Liver (tissue), 9 donors: Measurements from ENCODE around the gene VPS35L. TPM values are rescaled to one million over a fixed set of nuclear protein-coding genes. Genes with fewer than 3 reads are reported as not detected.

Source experiments
- DNase-seq: peaks from one replicate; pipeline ENCODE4 v3.0.0-alpha.2; 2017; ENCODE audit warnings: low spot score
- H3K27ac ChIP-seq, 2 donors: one replicate each; pipeline ENCODE4 v1.7.0; 2013; ENCODE audit warnings: inconsistent platforms in 2 of 2, low read length in 2 of 2, control low read depth in 1 of 2, low read depth in 1 of 2, mild to moderate bottlenecking in 1 of 2
- H3K27me3 ChIP-seq, 4 donors: one replicate each; pipeline versions ENCODE4 v1.6.1 to v1.7.0; 2013; ENCODE audit warnings: low read length in 3 of 4, inconsistent platforms in 1 of 4, mild to moderate bottlenecking in 1 of 4, moderate library complexity in 1 of 4; ENCODE audit not compliant: control insufficient read depth in 4 of 4, insufficient read depth in 4 of 4
- H3K36me3 ChIP-seq, 4 donors: one replicate each; pipeline versions ENCODE4 v1.6.1 to v1.7.0; 2013; ENCODE audit warnings: low read length in 3 of 4, mild to moderate bottlenecking in 3 of 4, low read depth in 1 of 4, moderate library complexity in 1 of 4; ENCODE audit not compliant: control insufficient read depth in 4 of 4, insufficient read depth in 3 of 4
- H3K4me1 ChIP-seq, 4 donors: one replicate each; pipeline versions ENCODE4 v1.6.1 to v1.7.0; 2013; ENCODE audit warnings: low read length in 3 of 4, mild to moderate bottlenecking in 3 of 4, moderate library complexity in 1 of 4; ENCODE audit not compliant: control insufficient read depth in 4 of 4, insufficient read depth in 4 of 4
- H3K4me3 ChIP-seq, 3 donors: one replicate each; pipeline versions ENCODE4 v1.6.1 to v1.7.0; 2013; ENCODE audit warnings: low read length in 3 of 3, control low read depth in 1 of 3, low read depth in 1 of 3, mild to moderate bottlenecking in 1 of 3
- H3K9ac ChIP-seq, 2 donors: one replicate each; pipeline ENCODE4 v1.7.0; 2013; ENCODE audit warnings: low read length in 2 of 2, mild to moderate bottlenecking in 2 of 2, moderate library complexity in 2 of 2, control low read depth in 1 of 2, low read depth in 1 of 2
- H3K9me3 ChIP-seq, 4 donors: one replicate each; pipeline versions ENCODE4 v1.6.1 to v1.7.0; 2013; ENCODE audit warnings: low read length in 3 of 4; ENCODE audit not compliant: control insufficient read depth in 4 of 4
- FOXA1 ChIP-seq: IDR thresholded peaks from 2 replicates; pipeline ENCODE4 v1.6.1; 2016; ENCODE audit warnings: antibody characterized with exemption
- FOXA2 ChIP-seq: IDR thresholded peaks from 2 replicates; pipeline ENCODE4 v1.6.1; 2016; ENCODE audit warnings: antibody characterized with exemption
- GABPA ChIP-seq, 2 donors: IDR thresholded peaks in 1 of 2; conservative IDR thresholded peaks in 1 of 2; 2 replicates each; pipeline ENCODE4 v1.6.1; 2016; ENCODE audit warnings: antibody characterized with exemption in 2 of 2, mild to moderate bottlenecking in 1 of 2, moderate library complexity in 1 of 2
- HNF4A ChIP-seq, 2 donors: conservative IDR thresholded peaks; 2 replicates each; pipeline ENCODE4 v1.6.1; 2016; ENCODE audit warnings: antibody characterized with exemption in 2 of 2, mild to moderate bottlenecking in 2 of 2
- HNF4G ChIP-seq: IDR thresholded peaks from 2 replicates; pipeline ENCODE4 v1.6.1; 2016; ENCODE audit warnings: antibody characterized with exemption
- JUND ChIP-seq, 2 donors: IDR thresholded peaks; 2 replicates each; pipeline ENCODE4 v1.6.1; 2016; ENCODE audit warnings: antibody characterized with exemption in 2 of 2
- NR2F2 ChIP-seq: IDR thresholded peaks from 2 replicates; pipeline ENCODE4 v1.6.1; 2016; ENCODE audit warnings: antibody characterized with exemption
- RAD21 ChIP-seq, 2 donors: IDR thresholded peaks; 2 replicates each; pipeline ENCODE4 v1.6.1; 2016; ENCODE audit warnings: antibody characterized with exemption in 2 of 2, mild to moderate bottlenecking in 2 of 2
- SP1 ChIP-seq: IDR thresholded peaks from 2 replicates; pipeline ENCODE4 v1.6.1; 2018; ENCODE audit warnings: antibody characterized with exemption, mild to moderate bottlenecking
- TAF1 ChIP-seq: conservative IDR thresholded peaks from 2 replicates; pipeline ENCODE4 v1.6.1; 2016; ENCODE audit warnings: antibody characterized with exemption, mild to moderate bottlenecking
- YY1 ChIP-seq: IDR thresholded peaks from 2 replicates; pipeline ENCODE4 v1.6.1; 2016; ENCODE audit warnings: antibody characterized with exemption, mild to moderate bottlenecking
- WGBS: extraction: QIAGEN DNeasy Blood & Tissue Kit; methylation state at CpG from one replicate; pipeline ENCODE4 v1.1.7; 2013; 5-methylcytosine and 5-hydroxymethylcytosine counted together
- polyA plus RNA-seq, 2 donors: library from polyadenylated mRNA; stranded (reverse) in 1 of 2; unstranded in 1 of 2; fragments of 200-250 nt in 1 of 2; fragments of >200 nt in 1 of 2; fragmentation: Nextera tagmentation in 1 of 2; extraction: Ambion mirVana in 1 of 2; gene quantifications; one replicate each; pipeline versions ENCODE4 v1.2.1 to v1.2.3, GENCODE V29; 2013 to 2015
- total RNA-seq, 2 donors: library from RNA; depleted of rRNA; stranded (reverse); fragments of >200 nt; gene quantifications; one replicate each; pipeline ENCODE4 v1.2.3, GENCODE V29; 2014
- TF ChIP-seq, protein P1 (sequence below): fragments of 150-350 bp; IDR thresholded peaks from 2 replicates; pipeline ENCODE4 v1.5.1; 2017; ENCODE audit warnings: improper control_type of control experiment, low read depth, low read length; ENCODE audit not compliant: missing input control
- TF ChIP-seq, protein P2 (sequence below): IDR thresholded peaks from 2 replicates; pipeline ENCODE4 v1.6.1; 2016; ENCODE audit warnings: antibody characterized with exemption
- TF ChIP-seq, protein P3 (sequence below): IDR thresholded peaks from 2 replicates; pipeline ENCODE4 v1.6.1; 2016; ENCODE audit warnings: antibody characterized with exemption, mild to moderate bottlenecking
- TF ChIP-seq, protein P4 (sequence below): IDR thresholded peaks from 2 replicates; pipeline ENCODE4 v1.6.1; 2016; ENCODE audit warnings: antibody characterized with exemption
- TF ChIP-seq, protein P5 (sequence below): IDR thresholded peaks from 2 replicates; pipeline ENCODE4 v1.6.1; 2016; ENCODE audit warnings: antibody characterized with exemption
- donor health status: healthy.
- donor health status: healthy.
- donor health status: healthy.
- donor health status: healthy.
- donor health status: healthy.

Gene VPS35L
- total and polyA plus RNA-seq, 4 donors, result 10.5 to 18.2 (median 15.1) TPM

DNA sequence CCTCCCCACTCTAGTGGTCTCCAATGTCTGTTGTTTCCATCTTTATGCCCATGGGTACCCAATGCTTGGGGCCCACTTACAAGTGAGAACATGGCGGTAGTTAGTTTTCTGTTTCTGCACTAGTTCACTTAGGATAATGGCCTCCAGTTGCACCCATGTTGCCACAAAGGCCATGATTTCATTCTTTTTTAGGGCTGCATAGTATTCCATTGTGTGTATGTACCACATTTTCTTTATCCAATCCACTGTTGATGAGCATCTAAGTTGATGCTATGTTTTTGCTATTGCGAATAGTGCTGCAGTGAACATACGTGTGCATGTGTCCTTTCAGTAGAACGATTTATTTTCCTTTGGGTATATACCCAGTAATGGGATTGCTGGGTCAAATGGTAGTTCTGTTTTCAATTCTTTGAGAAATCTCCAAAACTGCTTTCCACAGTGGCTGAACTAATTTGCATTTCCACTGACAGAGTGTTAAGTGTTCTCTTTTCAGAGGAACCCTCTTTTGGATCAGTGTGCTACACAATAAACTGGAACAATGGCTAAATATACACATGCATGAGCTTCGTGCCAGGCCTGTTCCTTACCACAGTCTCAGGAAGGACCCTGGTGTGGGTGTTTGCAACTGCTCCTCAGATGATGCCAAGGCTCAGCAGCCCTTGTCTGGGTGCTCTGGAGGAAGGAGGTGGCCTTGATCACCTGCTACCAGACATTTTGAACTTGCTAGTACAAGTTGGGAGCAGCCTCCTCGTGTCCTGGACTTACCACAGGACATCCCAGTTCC lies 128.1 kb downstream of the VPS35L start:
- DNase-seq, result no peak
- H3K36me3 ChIP-seq, result peaks cover 8 to 42% (median 19%) of the 10 kb centered on the region in 4 donors
- H3K27ac ChIP-seq, result no peak overlapping the region
- TF ChIP-seq YY1 (no peak), FOXA1 (no peak), NR2F2 (no peak), JUND (IDR thresholded peaks at IDR 0.05) (no peak), HNF4A (conservative IDR thresholded peaks at IDR 0.05) (no peak), HNF4G (no peak), RAD21 (IDR thresholded peaks at IDR 0.05) (no peak), TAF1 (no peak), FOXA2 (no peak), GABPA (IDR thresholded peaks at IDR 0.05 in 1 of 2, conservative IDR thresholded peaks at IDR 0.05 in 1 of 2) (no peak), SP1 (no peak)
- TF ChIP-seq, protein P1, sequence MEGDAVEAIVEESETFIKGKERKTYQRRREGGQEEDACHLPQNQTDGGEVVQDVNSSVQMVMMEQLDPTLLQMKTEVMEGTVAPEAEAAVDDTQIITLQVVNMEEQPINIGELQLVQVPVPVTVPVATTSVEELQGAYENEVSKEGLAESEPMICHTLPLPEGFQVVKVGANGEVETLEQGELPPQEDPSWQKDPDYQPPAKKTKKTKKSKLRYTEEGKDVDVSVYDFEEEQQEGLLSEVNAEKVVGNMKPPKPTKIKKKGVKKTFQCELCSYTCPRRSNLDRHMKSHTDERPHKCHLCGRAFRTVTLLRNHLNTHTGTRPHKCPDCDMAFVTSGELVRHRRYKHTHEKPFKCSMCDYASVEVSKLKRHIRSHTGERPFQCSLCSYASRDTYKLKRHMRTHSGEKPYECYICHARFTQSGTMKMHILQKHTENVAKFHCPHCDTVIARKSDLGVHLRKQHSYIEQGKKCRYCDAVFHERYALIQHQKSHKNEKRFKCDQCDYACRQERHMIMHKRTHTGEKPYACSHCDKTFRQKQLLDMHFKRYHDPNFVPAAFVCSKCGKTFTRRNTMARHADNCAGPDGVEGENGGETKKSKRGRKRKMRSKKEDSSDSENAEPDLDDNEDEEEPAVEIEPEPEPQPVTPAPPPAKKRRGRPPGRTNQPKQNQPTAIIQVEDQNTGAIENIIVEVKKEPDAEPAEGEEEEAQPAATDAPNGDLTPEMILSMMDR, result no peak
- TF ChIP-seq, protein P2, sequence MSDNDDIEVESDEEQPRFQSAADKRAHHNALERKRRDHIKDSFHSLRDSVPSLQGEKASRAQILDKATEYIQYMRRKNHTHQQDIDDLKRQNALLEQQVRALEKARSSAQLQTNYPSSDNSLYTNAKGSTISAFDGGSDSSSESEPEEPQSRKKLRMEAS, result no peak
- TF ChIP-seq, protein P3, sequence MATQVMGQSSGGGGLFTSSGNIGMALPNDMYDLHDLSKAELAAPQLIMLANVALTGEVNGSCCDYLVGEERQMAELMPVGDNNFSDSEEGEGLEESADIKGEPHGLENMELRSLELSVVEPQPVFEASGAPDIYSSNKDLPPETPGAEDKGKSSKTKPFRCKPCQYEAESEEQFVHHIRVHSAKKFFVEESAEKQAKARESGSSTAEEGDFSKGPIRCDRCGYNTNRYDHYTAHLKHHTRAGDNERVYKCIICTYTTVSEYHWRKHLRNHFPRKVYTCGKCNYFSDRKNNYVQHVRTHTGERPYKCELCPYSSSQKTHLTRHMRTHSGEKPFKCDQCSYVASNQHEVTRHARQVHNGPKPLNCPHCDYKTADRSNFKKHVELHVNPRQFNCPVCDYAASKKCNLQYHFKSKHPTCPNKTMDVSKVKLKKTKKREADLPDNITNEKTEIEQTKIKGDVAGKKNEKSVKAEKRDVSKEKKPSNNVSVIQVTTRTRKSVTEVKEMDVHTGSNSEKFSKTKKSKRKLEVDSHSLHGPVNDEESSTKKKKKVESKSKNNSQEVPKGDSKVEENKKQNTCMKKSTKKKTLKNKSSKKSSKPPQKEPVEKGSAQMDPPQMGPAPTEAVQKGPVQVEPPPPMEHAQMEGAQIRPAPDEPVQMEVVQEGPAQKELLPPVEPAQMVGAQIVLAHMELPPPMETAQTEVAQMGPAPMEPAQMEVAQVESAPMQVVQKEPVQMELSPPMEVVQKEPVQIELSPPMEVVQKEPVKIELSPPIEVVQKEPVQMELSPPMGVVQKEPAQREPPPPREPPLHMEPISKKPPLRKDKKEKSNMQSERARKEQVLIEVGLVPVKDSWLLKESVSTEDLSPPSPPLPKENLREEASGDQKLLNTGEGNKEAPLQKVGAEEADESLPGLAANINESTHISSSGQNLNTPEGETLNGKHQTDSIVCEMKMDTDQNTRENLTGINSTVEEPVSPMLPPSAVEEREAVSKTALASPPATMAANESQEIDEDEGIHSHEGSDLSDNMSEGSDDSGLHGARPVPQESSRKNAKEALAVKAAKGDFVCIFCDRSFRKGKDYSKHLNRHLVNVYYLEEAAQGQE, result no peak
- TF ChIP-seq, protein P4, sequence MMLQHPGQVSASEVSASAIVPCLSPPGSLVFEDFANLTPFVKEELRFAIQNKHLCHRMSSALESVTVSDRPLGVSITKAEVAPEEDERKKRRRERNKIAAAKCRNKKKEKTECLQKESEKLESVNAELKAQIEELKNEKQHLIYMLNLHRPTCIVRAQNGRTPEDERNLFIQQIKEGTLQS, result no peak
- TF ChIP-seq, protein P5, sequence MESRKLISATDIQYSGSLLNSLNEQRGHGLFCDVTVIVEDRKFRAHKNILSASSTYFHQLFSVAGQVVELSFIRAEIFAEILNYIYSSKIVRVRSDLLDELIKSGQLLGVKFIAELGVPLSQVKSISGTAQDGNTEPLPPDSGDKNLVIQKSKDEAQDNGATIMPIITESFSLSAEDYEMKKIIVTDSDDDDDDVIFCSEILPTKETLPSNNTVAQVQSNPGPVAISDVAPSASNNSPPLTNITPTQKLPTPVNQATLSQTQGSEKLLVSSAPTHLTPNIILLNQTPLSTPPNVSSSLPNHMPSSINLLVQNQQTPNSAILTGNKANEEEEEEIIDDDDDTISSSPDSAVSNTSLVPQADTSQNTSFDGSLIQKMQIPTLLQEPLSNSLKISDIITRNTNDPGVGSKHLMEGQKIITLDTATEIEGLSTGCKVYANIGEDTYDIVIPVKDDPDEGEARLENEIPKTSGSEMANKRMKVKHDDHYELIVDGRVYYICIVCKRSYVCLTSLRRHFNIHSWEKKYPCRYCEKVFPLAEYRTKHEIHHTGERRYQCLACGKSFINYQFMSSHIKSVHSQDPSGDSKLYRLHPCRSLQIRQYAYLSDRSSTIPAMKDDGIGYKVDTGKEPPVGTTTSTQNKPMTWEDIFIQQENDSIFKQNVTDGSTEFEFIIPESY, result no peak
- peaks cover 0 to 2% (median 0%) of the 10 kb centered on the region in 4 donors for H3K9me3 ChIP-seq
- no peaks in the 10 kb centered on the region for H3K4me1 ChIP-seq
- no peaks in the 10 kb centered on the region for H3K27me3 ChIP-seq
- no peak overlapping the region for H3K4me3 ChIP-seq
- no peak overlapping the region for H3K9ac ChIP-seq
- 96% methylated on average over 6 of the region's 6 CpGs for WGBS
